PC-9 (cell line): ENCODE results near the gene PNLIP. TPM values are rescaled to one million over a fixed set of nuclear protein-coding genes. Genes with fewer than 3 reads are reported as not detected.
A peak's percentile ranks its signal among the peaks of the same experiment; 100 is the strongest.

Experiments
- BruUV-seq: library from RNA; stranded (reverse); fragments of 400-500 nt; replicated peaks from 2 replicates; lab custom pipeline; 2021; lab: Mats Ljungman, UMichigan
- CTCF ChIA-PET: fragments of 300-600 bp; sonication (Branson Sonifier 250); formaldehyde crosslinking; loops from one replicate; lab custom pipeline; 2022; ENCODE audit warnings: antibody characterized with exemption; lab: Charles Lee
- POLR2A ChIA-PET: fragments of 300-600 bp; sonication (Branson Sonifier 250); formaldehyde crosslinking; loops from one replicate; lab custom pipeline; 2022; ENCODE audit warnings: antibody characterized with exemption; ENCODE audit not compliant: unreplicated experiment; lab: Charles Lee
- DNase-seq, 2 experiments: peaks; one replicate each; pipeline versions ENCODE4 v3.0.0 to v3.0.0-alpha.2; 2015 to 2022; ENCODE audit warnings: mixed read lengths in 1 of 2
- H2AFZ ChIP-seq: fragments of 200-600 bp; sonication (generic); 2 replicates; pipeline ENCODE4 v1.8.1; 2017; ENCODE audit warnings: antibody characterized with exemption
- H3F3A ChIP-seq: fragments of 200-600 bp; sonication (generic); 2 replicates; pipeline ENCODE4 v1.8.1; 2017; ENCODE audit warnings: antibody characterized with exemption, mild to moderate bottlenecking, low read depth; ENCODE audit not compliant: insufficient read depth
- H3K27ac ChIP-seq: fragments of 200-600 bp; sonication (generic); 2 replicates; pipeline ENCODE4 v1.6.1; 2016; ENCODE audit warnings: mixed run types
- H3K27me3 ChIP-seq: fragments of 200-600 bp; sonication (generic); 2 replicates; pipeline ENCODE4 v1.6.1; 2016; ENCODE audit warnings: low read depth, mixed run types; ENCODE audit not compliant: insufficient read depth
- H3K36me3 ChIP-seq: fragments of 200-600 bp; sonication (generic); 2 replicates; pipeline ENCODE4 v1.6.1; 2016; ENCODE audit warnings: low read depth, mixed run types
- H3K4me1 ChIP-seq: fragments of 200-600 bp; sonication (generic); replicated peaks from 2 replicates; pipeline ENCODE4 v1.6.1; 2016; ENCODE audit warnings: mixed run types; ENCODE audit not compliant: insufficient read depth
- H3K4me2 ChIP-seq: fragments of 200-600 bp; sonication (generic); 2 replicates; pipeline ENCODE4 v1.6.1; 2017; ENCODE audit warnings: mixed run types
- H3K4me3 ChIP-seq: fragments of 200-600 bp; sonication (generic); 2 replicates; pipeline ENCODE4 v1.6.1; 2016; ENCODE audit warnings: mixed run types
- H3K79me2 ChIP-seq: fragments of 200-600 bp; sonication (generic); 2 replicates; pipeline ENCODE4 v1.6.1; 2017; ENCODE audit warnings: low read depth, mixed run types
- H3K9me2 ChIP-seq: fragments of 200-600 bp; sonication (generic); 2 replicates; pipeline ENCODE4 v1.8.1; 2017; ENCODE audit warnings: mild to moderate bottlenecking; ENCODE audit not compliant: insufficient read depth
- H3K9me3 ChIP-seq: fragments of 200-600 bp; sonication (generic); 2 replicates; pipeline ENCODE4 v1.8.1; 2016; ENCODE audit warnings: low read depth; ENCODE audit not compliant: insufficient read depth
- H4K20me1 ChIP-seq: fragments of 200-600 bp; sonication (generic); 2 replicates; pipeline ENCODE4 v1.8.1; 2017; ENCODE audit not compliant: insufficient read depth
- EZH2 ChIP-seq: fragments of 200-600 bp; sonication (generic); IDR thresholded peaks from 2 replicates; pipeline ENCODE4 v1.8.0; 2017; ENCODE audit warnings: antibody characterized with exemption, low read depth
- intact Hi-C: fragments of 100-400 bp; cut with micrococcal nuclease; formaldehyde crosslinking; loops from one replicate; pipeline ENCODE4 v1.10.0; 2022; ENCODE audit not compliant: unreplicated experiment
- total RNA-seq: library from RNA; stranded (reverse); gene quantifications from 2 replicates; pipeline ENCODE4 v1.2.3, GENCODE V29; 2021
- TF ChIP-seq, protein P1 (sequence below): fragments of 200-600 bp; sonication (generic); conservative IDR thresholded peaks from 2 replicates; pipeline ENCODE4 v1.6.1; 2017; ENCODE audit warnings: mixed run types, antibody characterized with exemption, mild to moderate bottlenecking, moderate library complexity

Gene PNLIP
- total RNA-seq, 1 experiment from 2014 or later = not detected

DNA sequence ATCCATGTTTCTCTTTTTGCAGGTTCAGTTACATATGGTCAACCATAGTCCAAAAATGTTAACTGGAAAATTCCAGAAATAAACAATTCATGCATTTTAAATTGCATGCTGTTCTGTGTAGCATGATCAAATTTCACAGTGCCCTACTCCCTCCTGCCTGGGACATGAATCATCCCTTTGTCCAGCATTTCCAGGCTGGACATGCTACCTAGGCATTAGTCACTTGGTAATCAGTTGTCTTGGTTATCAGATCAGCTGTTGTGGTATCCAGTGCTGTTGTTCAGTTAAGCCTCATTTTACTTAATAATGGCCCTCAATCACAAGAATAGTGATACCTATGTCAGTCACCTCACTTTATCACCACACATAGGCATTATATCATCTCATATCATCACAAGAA, 7.3 kb upstream of the PNLIP start:
- BruUV-seq = no TSS peak
- intact Hi-C loops = no loop called here
- TF ChIP-seq, protein P1, sequence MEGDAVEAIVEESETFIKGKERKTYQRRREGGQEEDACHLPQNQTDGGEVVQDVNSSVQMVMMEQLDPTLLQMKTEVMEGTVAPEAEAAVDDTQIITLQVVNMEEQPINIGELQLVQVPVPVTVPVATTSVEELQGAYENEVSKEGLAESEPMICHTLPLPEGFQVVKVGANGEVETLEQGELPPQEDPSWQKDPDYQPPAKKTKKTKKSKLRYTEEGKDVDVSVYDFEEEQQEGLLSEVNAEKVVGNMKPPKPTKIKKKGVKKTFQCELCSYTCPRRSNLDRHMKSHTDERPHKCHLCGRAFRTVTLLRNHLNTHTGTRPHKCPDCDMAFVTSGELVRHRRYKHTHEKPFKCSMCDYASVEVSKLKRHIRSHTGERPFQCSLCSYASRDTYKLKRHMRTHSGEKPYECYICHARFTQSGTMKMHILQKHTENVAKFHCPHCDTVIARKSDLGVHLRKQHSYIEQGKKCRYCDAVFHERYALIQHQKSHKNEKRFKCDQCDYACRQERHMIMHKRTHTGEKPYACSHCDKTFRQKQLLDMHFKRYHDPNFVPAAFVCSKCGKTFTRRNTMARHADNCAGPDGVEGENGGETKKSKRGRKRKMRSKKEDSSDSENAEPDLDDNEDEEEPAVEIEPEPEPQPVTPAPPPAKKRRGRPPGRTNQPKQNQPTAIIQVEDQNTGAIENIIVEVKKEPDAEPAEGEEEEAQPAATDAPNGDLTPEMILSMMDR = no peak
- TF ChIP-seq EZH2 = no peak

DNA sequence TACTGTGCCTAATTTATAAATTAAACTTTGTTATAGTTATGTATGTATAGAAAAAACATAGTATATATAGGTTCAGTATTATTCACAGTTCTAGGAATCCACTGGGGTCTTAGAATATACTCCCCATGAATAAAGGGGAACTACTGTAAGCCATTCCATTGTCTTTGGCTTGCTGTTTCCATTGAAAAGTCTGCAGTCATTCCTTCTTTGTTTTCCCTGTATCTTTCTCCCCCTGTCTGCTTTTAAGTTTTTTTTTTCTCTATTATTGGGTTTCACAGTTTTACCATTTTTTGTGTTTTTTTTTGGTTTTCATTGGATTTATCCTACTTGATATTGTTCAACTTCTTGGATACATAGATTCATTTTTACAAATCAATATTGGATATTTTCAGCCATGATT, 6.7 kb upstream of the PNLIP start:
- Histone ChIP-seq H3K9me3 (0 out of 2 replicates have a peak, but pooled peaks cover 3% of the 10 kb centered on the region), H3K4me3 (no peak overlapping the region), H4K20me1 (no peaks in the 10 kb centered on the region), H3K9me2 (no peaks in the 10 kb centered on the region), H3K79me2 (no peaks in the 10 kb centered on the region), H3K4me2 (no peak overlapping the region), H3K27me3 (peaks cover 30% of the 10 kb centered on the region; the same call in 1 of the 2 replicates), H3F3A (no peaks in the 10 kb centered on the region), H2AFZ (no peak overlapping the region), H3K36me3 (no peaks in the 10 kb centered on the region), H3K4me1 (no peaks in the 10 kb centered on the region), H3K27ac (no peak overlapping the region)
- ChIA-PET POLR2A (no interaction called here), CTCF (no interaction called here)
- no TSS peak for BruUV-seq
- no peak for DNase-seq
- intact Hi-C loops = no loop called here
- no peak for TF ChIP-seq EZH2
- TF ChIP-seq, protein P1 = no peak

More for the DNA sequence above, 7.3 kb upstream of the PNLIP start:
- Histone ChIP-seq H3K36me3 (no peaks in the 10 kb centered on the region), H3F3A (no peaks in the 10 kb centered on the region), H4K20me1 (no peaks in the 10 kb centered on the region), H3K79me2 (no peaks in the 10 kb centered on the region), H3K4me1 (no peaks in the 10 kb centered on the region), H3K4me2 (no peak overlapping the region), H3K27ac (no peak overlapping the region), H3K9me3 (0 out of 2 replicates have a peak, but pooled peaks cover 3% of the 10 kb centered on the region), H3K4me3 (no peak overlapping the region), H3K9me2 (no peaks in the 10 kb centered on the region), H2AFZ (no peak overlapping the region), H3K27me3 (peaks cover 27% of the 10 kb centered on the region; the same call in 1 of the 2 replicates)
- peak in 1 of 2 experiments; percentile 53 for DNase-seq
- ChIA-PET POLR2A (no interaction called here), CTCF (no interaction called here)

- POLR2A ChIA-PET = no interaction called here
- intact Hi-C loops = no loop called here
- 0 out of 2 replicates have a peak, but pooled peaks cover 3% of the 10 kb centered on the region for H3K9me3 ChIP-seq
- no peaks in the 10 kb centered on the region for H3F3A ChIP-seq
- peaks cover 41% of the 10 kb centered on the region for H3K27me3 ChIP-seq
- no peak overlapping the region for H2AFZ ChIP-seq
- no peaks in the 10 kb centered on the region for H3K9me2 ChIP-seq
- no peaks in the 10 kb centered on the region for H4K20me1 ChIP-seq
- H3K36me3 ChIP-seq = no peaks in the 10 kb centered on the region
- no peak overlapping the region for H3K27ac ChIP-seq
- H3K4me3 ChIP-seq = no peak overlapping the region
- no peaks in the 10 kb centered on the region for H3K4me1 ChIP-seq
- H3K4me2 ChIP-seq = no peak overlapping the region
- H3K79me2 ChIP-seq = no peaks in the 10 kb centered on the region
- no peak for DNase-seq
- TF ChIP-seq, protein P1 = no peak
- TF ChIP-seq EZH2 = no peak
- CTCF ChIA-PET = no interaction called here
- no TSS peak for BruUV-seq
Measured at GRCh38 chr10:116540814-116541213, 4.9 kb upstream of the PNLIP start.
